ENCODE data around the gene TRPM8. TPM values are rescaled to one million over a fixed set of nuclear protein-coding genes. Genes with fewer than 3 reads are reported as not detected.

TRPM8 gene
- total RNA-seq, 1 experiment from 2014 or later: 0.03 TPM

GRCh38 chr2:233989221-233989858 is 72.2 kb downstream of the TRPM8 start:
- Histone ChIP-seq H3K27me3 (replicated peaks) (peaks cover 10% of the 10 kb centered on the region; the same call in 1 of the 2 replicates), H3K4me3 (no peak overlapping the region), H3K36me3 (no peaks in the 10 kb centered on the region), H3K27ac (no peak overlapping the region), H3K9me3 (replicated peaks) (no peaks in the 10 kb centered on the region), H3K4me1 (replicated peaks) (no peaks in the 10 kb centered on the region)
- DNase-seq (ENCODE audit: low read depth in 1 of 2, low spot score in 2 of 2): no peak

GRCh38 chr2:233990261-233990798 is 73.2 kb downstream of the TRPM8 start:
- Histone ChIP-seq H3K9me3 (replicated peaks) (no peaks in the 10 kb centered on the region), H3K27me3 (replicated peaks) (peaks cover 20% of the 10 kb centered on the region), H3K4me1 (replicated peaks) (no peaks in the 10 kb centered on the region), H3K36me3 (no peaks in the 10 kb centered on the region), H3K27ac (no peak overlapping the region), H3K4me3 (no peak overlapping the region)
- no peak for DNase-seq (ENCODE audit: low read depth in 1 of 2, low spot score in 2 of 2)

GRCh38 chr2:233991196-233991595 is 74.0 kb downstream of the TRPM8 start:
- no peaks in the 10 kb centered on the region for H3K9me3 ChIP-seq (replicated peaks)
- no peaks in the 10 kb centered on the region for H3K36me3 ChIP-seq
- H3K4me1 ChIP-seq (replicated peaks): no peaks in the 10 kb centered on the region
- peaks cover 21% of the 10 kb centered on the region for H3K27me3 ChIP-seq (replicated peaks)
- DNase-seq (ENCODE audit: low read depth in 1 of 2, low spot score in 2 of 2): no peak
- H3K27ac ChIP-seq: no peak overlapping the region
- no peak overlapping the region for H3K4me3 ChIP-seq

- Histone ChIP-seq H3K9me3 (replicated peaks) (no peaks in the 10 kb centered on the region), H3K4me3 (no peak overlapping the region), H3K36me3 (no peaks in the 10 kb centered on the region), H3K27ac (no peak overlapping the region), H3K27me3 (replicated peaks) (peaks cover 21% of the 10 kb centered on the region), H3K4me1 (replicated peaks) (no peaks in the 10 kb centered on the region)
- DNase-seq (ENCODE audit: low read depth in 1 of 2, low spot score in 2 of 2): no peak
These were observed 75.5 kb downstream of the TRPM8 start for GRCh38 chr2:233992513-233993217.

GRCh38 chr2:233993461-233993860 is 76.3 kb downstream of the TRPM8 start:
- H3K27me3 ChIP-seq (replicated peaks): peaks cover 21% of the 10 kb centered on the region
- H3K27ac ChIP-seq: no peak overlapping the region
- no peaks in the 10 kb centered on the region for H3K4me1 ChIP-seq (replicated peaks)
- no peak for DNase-seq (ENCODE audit: low read depth in 1 of 2, low spot score in 2 of 2)
- no peaks in the 10 kb centered on the region for H3K9me3 ChIP-seq (replicated peaks)
- H3K4me3 ChIP-seq: no peak overlapping the region
- no peaks in the 10 kb centered on the region for H3K36me3 ChIP-seq

- H3K9me3 ChIP-seq (replicated peaks): no peaks in the 10 kb centered on the region
- no peaks in the 10 kb centered on the region for H3K36me3 ChIP-seq
- H3K27me3 ChIP-seq (replicated peaks): peaks cover 21% of the 10 kb centered on the region
- no peak overlapping the region for H3K4me3 ChIP-seq
- 0 out of 2 replicates have a peak, but pooled peaks cover under 1% of the 10 kb centered on the region for H3K4me1 ChIP-seq (replicated peaks)
- DNase-seq (ENCODE audit: low read depth in 1 of 2, low spot score in 2 of 2): no peak
- no peak overlapping the region for H3K27ac ChIP-seq
These were observed 77.0 kb downstream of the TRPM8 start for GRCh38 chr2:233994151-233994550.

GRCh38 chr2:233996000-233996399 is 78.8 kb downstream of the TRPM8 start:
- Histone ChIP-seq H3K27me3 (replicated peaks) (peaks cover 18% of the 10 kb centered on the region), H3K27ac (no peak overlapping the region), H3K4me1 (replicated peaks) (0 out of 2 replicates have a peak, but pooled peaks cover 3% of the 10 kb centered on the region), H3K9me3 (replicated peaks) (no peaks in the 10 kb centered on the region), H3K36me3 (no peaks in the 10 kb centered on the region), H3K4me3 (no peak overlapping the region)
- no peak for DNase-seq (ENCODE audit: low read depth in 1 of 2, low spot score in 2 of 2)

- Histone ChIP-seq H3K9me3 (replicated peaks) (no peaks in the 10 kb centered on the region), H3K4me1 (replicated peaks) (0 out of 2 replicates have a peak, but pooled peaks cover 3% of the 10 kb centered on the region)
- DNase-seq (ENCODE audit: low read depth in 1 of 2, low spot score in 2 of 2): no peak
These were observed 79.3 kb downstream of the TRPM8 start for GRCh38 chr2:233996461-233996860.

GRCh38 chr2:233997707-233998106 is 80.5 kb downstream of the TRPM8 start:
- Histone ChIP-seq H3K4me3 (no peak overlapping the region), H3K27me3 (replicated peaks) (peaks cover 12% of the 10 kb centered on the region), H3K27ac (no peak overlapping the region), H3K9me3 (replicated peaks) (no peaks in the 10 kb centered on the region), H3K4me1 (replicated peaks) (0 out of 2 replicates have a peak, but pooled peaks cover 3% of the 10 kb centered on the region), H3K36me3 (no peaks in the 10 kb centered on the region)
- DNase-seq (ENCODE audit: low read depth in 1 of 2, low spot score in 2 of 2): no peak

More at GRCh38 chr2:233996461-233996860, 79.3 kb downstream of the TRPM8 start:
- Histone ChIP-seq H3K4me3 (no peak overlapping the region), H3K36me3 (no peaks in the 10 kb centered on the region), H3K27me3 (replicated peaks) (peaks cover 15% of the 10 kb centered on the region), H3K27ac (no peak overlapping the region)

GRCh38 chr2:233999182-233999581 is 82.0 kb downstream of the TRPM8 start:
- Histone ChIP-seq H3K4me3 (no peak overlapping the region), H3K9me3 (replicated peaks) (no peaks in the 10 kb centered on the region), H3K4me1 (replicated peaks) (peaks cover 14% of the 10 kb centered on the region), H3K27ac (no peak overlapping the region), H3K36me3 (no peaks in the 10 kb centered on the region), H3K27me3 (replicated peaks) (peaks cover 12% of the 10 kb centered on the region)
- no peak for DNase-seq (ENCODE audit: low read depth in 1 of 2, low spot score in 2 of 2)

GRCh38 chr2:234001380-234002160 is 84.4 kb downstream of the TRPM8 start:
- Histone ChIP-seq H3K4me3 (no peak overlapping the region), H3K27me3 (replicated peaks) (no peaks in the 10 kb centered on the region; the same call in none of the 2 replicates), H3K27ac (no peak overlapping the region), H3K36me3 (no peaks in the 10 kb centered on the region), H3K9me3 (replicated peaks) (no peaks in the 10 kb centered on the region), H3K4me1 (replicated peaks) (peaks cover 19% of the 10 kb centered on the region)
- DNase-seq (ENCODE audit: low read depth in 1 of 2, low spot score in 2 of 2): no peak

GRCh38 chr2:234002281-234002680 is 85.1 kb downstream of the TRPM8 start:
- H3K4me3 ChIP-seq: no peak overlapping the region
- no peaks in the 10 kb centered on the region; the same call in none of the 2 replicates for H3K27me3 ChIP-seq (replicated peaks)
- no peak overlapping the region for H3K27ac ChIP-seq
- DNase-seq (ENCODE audit: low read depth in 1 of 2, low spot score in 2 of 2): no peak
- no peaks in the 10 kb centered on the region for H3K9me3 ChIP-seq (replicated peaks)
- no peaks in the 10 kb centered on the region for H3K36me3 ChIP-seq
- peaks cover 19% of the 10 kb centered on the region for H3K4me1 ChIP-seq (replicated peaks)

GRCh38 chr2:234003972-234004617 is 86.9 kb downstream of the TRPM8 start:
- no peak overlapping the region for H3K27ac ChIP-seq

More at GRCh38 chr2:234003972-234004617, 86.9 kb downstream of the TRPM8 start:
- Histone ChIP-seq H3K4me3 (no peak overlapping the region), H3K9me3 (replicated peaks) (no peaks in the 10 kb centered on the region), H3K36me3 (no peaks in the 10 kb centered on the region), H3K27me3 (replicated peaks) (no peaks in the 10 kb centered on the region; the same call in none of the 2 replicates), H3K4me1 (replicated peaks) (peaks cover 19% of the 10 kb centered on the region)
- DNase-seq (ENCODE audit: low read depth in 1 of 2, low spot score in 2 of 2): peak; percentile 79 to 91

Data from SJSA1 (cell line).